Measurements from ENCODE around the gene RAET1E.
"Not testable (repeated sequence)": the region's sequence is repeated elsewhere in the genome, so short reads cannot be mapped to it uniquely, and the experiment has no call there.

- TF ChIP-seq, protein P1, sequence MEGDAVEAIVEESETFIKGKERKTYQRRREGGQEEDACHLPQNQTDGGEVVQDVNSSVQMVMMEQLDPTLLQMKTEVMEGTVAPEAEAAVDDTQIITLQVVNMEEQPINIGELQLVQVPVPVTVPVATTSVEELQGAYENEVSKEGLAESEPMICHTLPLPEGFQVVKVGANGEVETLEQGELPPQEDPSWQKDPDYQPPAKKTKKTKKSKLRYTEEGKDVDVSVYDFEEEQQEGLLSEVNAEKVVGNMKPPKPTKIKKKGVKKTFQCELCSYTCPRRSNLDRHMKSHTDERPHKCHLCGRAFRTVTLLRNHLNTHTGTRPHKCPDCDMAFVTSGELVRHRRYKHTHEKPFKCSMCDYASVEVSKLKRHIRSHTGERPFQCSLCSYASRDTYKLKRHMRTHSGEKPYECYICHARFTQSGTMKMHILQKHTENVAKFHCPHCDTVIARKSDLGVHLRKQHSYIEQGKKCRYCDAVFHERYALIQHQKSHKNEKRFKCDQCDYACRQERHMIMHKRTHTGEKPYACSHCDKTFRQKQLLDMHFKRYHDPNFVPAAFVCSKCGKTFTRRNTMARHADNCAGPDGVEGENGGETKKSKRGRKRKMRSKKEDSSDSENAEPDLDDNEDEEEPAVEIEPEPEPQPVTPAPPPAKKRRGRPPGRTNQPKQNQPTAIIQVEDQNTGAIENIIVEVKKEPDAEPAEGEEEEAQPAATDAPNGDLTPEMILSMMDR (IDR thresholded peaks at IDR 0.05), result not testable (repeated sequence)
- TF ChIP-seq POLR2A, POLR2AphosphoS5, EP300 (IDR thresholded peaks at IDR 0.05): not testable (repeated sequence)
Observed at GRCh38 chr6:149927025-149927424, 29.1 kb upstream of the RAET1E start.

Measured in sigmoid colon (tissue), 4 donors.